ENCODE measurements around the gene ACER3.

The ACER3 gene

DNA sequence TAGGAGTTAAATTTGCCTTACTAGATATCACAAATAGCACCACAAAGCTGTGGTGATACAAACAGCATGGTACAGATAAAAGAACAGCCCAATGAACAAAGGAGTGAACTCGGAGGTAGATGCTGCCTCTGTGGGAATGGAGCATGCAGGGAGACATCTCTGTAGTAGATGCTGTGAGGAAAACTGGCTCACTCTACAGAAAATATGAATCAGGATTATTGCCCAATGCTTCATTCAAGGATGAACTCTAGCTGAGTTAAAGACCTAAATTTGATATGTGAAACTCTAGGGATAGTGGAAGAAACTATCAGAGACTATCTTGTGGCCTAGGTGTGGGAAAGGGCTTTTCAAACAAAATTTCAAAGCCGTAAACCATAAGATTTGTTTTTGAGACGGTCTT, 190.8 kb downstream of the ACER3 start:
- no peak overlapping the region for H3K9ac ChIP-seq
- no peak overlapping the region for H3K27ac ChIP-seq
- H3K4me2 ChIP-seq (ENCODE audit: low read length), result no peak overlapping the region
- H3K9me3 ChIP-seq (ENCODE audit: control insufficient read depth, low read length), result no peaks in the 10 kb centered on the region
- H3K27me3 ChIP-seq (ENCODE audit: control insufficient read depth, insufficient read depth, low read length), result no peaks in the 10 kb centered on the region
- H2AFZ ChIP-seq, result no peak overlapping the region
- H3K79me2 ChIP-seq, result no peaks in the 10 kb centered on the region
- TF ChIP-seq, protein P1, sequence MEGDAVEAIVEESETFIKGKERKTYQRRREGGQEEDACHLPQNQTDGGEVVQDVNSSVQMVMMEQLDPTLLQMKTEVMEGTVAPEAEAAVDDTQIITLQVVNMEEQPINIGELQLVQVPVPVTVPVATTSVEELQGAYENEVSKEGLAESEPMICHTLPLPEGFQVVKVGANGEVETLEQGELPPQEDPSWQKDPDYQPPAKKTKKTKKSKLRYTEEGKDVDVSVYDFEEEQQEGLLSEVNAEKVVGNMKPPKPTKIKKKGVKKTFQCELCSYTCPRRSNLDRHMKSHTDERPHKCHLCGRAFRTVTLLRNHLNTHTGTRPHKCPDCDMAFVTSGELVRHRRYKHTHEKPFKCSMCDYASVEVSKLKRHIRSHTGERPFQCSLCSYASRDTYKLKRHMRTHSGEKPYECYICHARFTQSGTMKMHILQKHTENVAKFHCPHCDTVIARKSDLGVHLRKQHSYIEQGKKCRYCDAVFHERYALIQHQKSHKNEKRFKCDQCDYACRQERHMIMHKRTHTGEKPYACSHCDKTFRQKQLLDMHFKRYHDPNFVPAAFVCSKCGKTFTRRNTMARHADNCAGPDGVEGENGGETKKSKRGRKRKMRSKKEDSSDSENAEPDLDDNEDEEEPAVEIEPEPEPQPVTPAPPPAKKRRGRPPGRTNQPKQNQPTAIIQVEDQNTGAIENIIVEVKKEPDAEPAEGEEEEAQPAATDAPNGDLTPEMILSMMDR (IDR thresholded peaks at IDR 0.05), result no peak
- no peak overlapping the region for H3K4me3 ChIP-seq (ENCODE audit: low read depth, low read length)
- H3K36me3 ChIP-seq (ENCODE audit: control insufficient read depth, insufficient read depth, low read length), result no peaks in the 10 kb centered on the region
- H3K4me1 ChIP-seq, result no peaks in the 10 kb centered on the region

DNA sequence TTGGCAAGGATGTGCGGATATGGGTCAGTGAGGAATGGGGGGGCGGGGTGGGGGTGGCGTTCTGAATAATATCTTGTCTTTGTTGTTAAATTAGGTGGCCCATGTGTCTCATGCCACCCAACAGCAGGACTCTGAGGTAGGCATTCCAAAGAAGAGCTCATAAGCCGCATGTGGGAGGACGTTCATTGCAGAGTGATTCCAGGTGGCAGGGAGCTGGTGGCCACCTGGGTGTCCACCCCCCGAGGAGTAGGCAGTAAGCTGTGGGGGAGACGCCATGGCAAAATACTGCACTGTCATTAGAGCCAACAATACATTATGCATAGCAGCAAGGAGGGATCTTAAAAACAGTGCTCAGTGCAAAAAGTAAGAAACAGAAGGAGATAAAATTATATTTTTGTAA, 191.8 kb downstream of the ACER3 start:
- no peaks in the 10 kb centered on the region for H3K9me3 ChIP-seq (ENCODE audit: control insufficient read depth, low read length)
- no peaks in the 10 kb centered on the region for H3K27me3 ChIP-seq (ENCODE audit: control insufficient read depth, insufficient read depth, low read length)
- H3K4me2 ChIP-seq (ENCODE audit: low read length), result no peak overlapping the region
- no peak overlapping the region for H3K27ac ChIP-seq
- no peak overlapping the region for H3K9ac ChIP-seq
- H3K36me3 ChIP-seq (ENCODE audit: control insufficient read depth, insufficient read depth, low read length), result no peaks in the 10 kb centered on the region
- H2AFZ ChIP-seq, result no peak overlapping the region
- H3K4me3 ChIP-seq (ENCODE audit: low read depth, low read length), result no peak overlapping the region
- no peaks in the 10 kb centered on the region for H3K79me2 ChIP-seq
- TF ChIP-seq, protein P1 (IDR thresholded peaks at IDR 0.05), result no peak
- no peaks in the 10 kb centered on the region for H3K4me1 ChIP-seq

- Histone ChIP-seq H3K4me2 (ENCODE audit: low read length) (no peak overlapping the region), H2AFZ (no peak overlapping the region), H3K27ac (no peak overlapping the region), H3K79me2 (no peaks in the 10 kb centered on the region), H3K27me3 (ENCODE audit: control insufficient read depth, insufficient read depth, low read length) (no peaks in the 10 kb centered on the region), H3K36me3 (ENCODE audit: control insufficient read depth, insufficient read depth, low read length) (no peaks in the 10 kb centered on the region), H3K4me1 (no peaks in the 10 kb centered on the region), H3K9me3 (ENCODE audit: control insufficient read depth, low read length) (no peaks in the 10 kb centered on the region), H3K9ac (no peak overlapping the region), H3K4me3 (ENCODE audit: low read depth, low read length) (no peak overlapping the region)
- TF ChIP-seq, protein P1 (IDR thresholded peaks at IDR 0.05), result no peak
Observed at GRCh38 chr11:77053217-77054015, 192.7 kb downstream of the ACER3 start.

DNA sequence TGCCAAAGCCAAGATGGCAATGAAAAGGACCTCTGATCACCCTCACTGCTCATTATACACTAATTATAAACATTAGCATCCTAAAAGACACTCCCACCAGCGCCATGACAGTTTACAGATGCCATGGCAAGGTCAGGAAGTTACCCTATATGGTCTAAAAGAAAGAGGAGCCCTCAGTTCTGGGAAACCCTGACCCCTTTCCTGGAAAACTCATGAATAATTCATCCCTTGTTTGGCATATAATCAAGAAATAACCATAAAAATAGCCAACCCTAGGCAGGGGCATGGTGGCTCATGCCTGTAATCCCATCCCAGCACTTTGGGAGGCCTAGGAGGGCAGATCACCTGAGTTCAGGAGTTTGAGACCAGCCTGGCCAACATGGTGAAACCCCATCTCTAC, 193.4 kb downstream of the ACER3 start:
- Histone ChIP-seq H3K27ac (no peak overlapping the region), H3K27me3 (ENCODE audit: control insufficient read depth, insufficient read depth, low read length) (no peaks in the 10 kb centered on the region), H3K36me3 (ENCODE audit: control insufficient read depth, insufficient read depth, low read length) (no peaks in the 10 kb centered on the region), H3K4me2 (ENCODE audit: low read length) (no peak overlapping the region), H3K9ac (no peak overlapping the region), H3K79me2 (no peaks in the 10 kb centered on the region), H3K4me1 (no peaks in the 10 kb centered on the region), H3K9me3 (ENCODE audit: control insufficient read depth, low read length) (no peaks in the 10 kb centered on the region), H2AFZ (no peak overlapping the region), H3K4me3 (ENCODE audit: low read depth, low read length) (no peak overlapping the region)
- TF ChIP-seq, protein P1 (IDR thresholded peaks at IDR 0.05), result no peak

GRCh38 chr11:77055101-77055561, 194.4 kb downstream of the ACER3 start:
- Histone ChIP-seq H3K4me2 (ENCODE audit: low read length) (no peak overlapping the region), H3K27me3 (ENCODE audit: control insufficient read depth, insufficient read depth, low read length) (no peaks in the 10 kb centered on the region), H3K9ac (no peak overlapping the region), H2AFZ (no peak overlapping the region), H3K36me3 (ENCODE audit: control insufficient read depth, insufficient read depth, low read length) (no peaks in the 10 kb centered on the region), H3K79me2 (no peaks in the 10 kb centered on the region), H3K9me3 (ENCODE audit: control insufficient read depth, low read length) (no peaks in the 10 kb centered on the region), H3K4me3 (ENCODE audit: low read depth, low read length) (no peak overlapping the region), H3K27ac (no peak overlapping the region), H3K4me1 (no peaks in the 10 kb centered on the region)
- TF ChIP-seq, protein P1 (IDR thresholded peaks at IDR 0.05), result no peak
